Hepatocyte (in vitro differentiated cells): ENCODE measurements around the gene NPLOC4. TPM values are rescaled to one million over a fixed set of nuclear protein-coding genes. Genes with fewer than 3 reads are reported as not detected.

Experiments
- DNase-seq: peaks from one replicate; pipeline ENCODE4 v3.0.0-alpha.2; 2016; ENCODE audit warnings: low spot score
- H2AFZ ChIP-seq: fragments of 200-600 bp; sonication (generic); 2 replicates; pipeline ENCODE4 v1.6.0; 2016; ENCODE audit warnings: antibody characterized with exemption, mild to moderate bottlenecking
- H3K27ac ChIP-seq: fragments of 200-600 bp; sonication (generic); 2 replicates; pipeline ENCODE4 v1.5.1; 2016; ENCODE audit warnings: mild to moderate bottlenecking
- H3K27me3 ChIP-seq: fragments of 200-600 bp; sonication (generic); 2 replicates; pipeline ENCODE4 v1.6.1; 2016
- H3K36me3 ChIP-seq: fragments of 200-600 bp; sonication (generic); replicated peaks from 2 replicates; pipeline ENCODE4 v1.5.1; 2016; ENCODE audit warnings: low read depth; ENCODE audit not compliant: insufficient read depth
- H3K4me1 ChIP-seq: fragments of 200-600 bp; sonication (generic); 2 replicates; pipeline ENCODE4 v1.5.1; 2016; ENCODE audit warnings: mild to moderate bottlenecking, moderate library complexity; ENCODE audit not compliant: insufficient read depth
- H3K4me2 ChIP-seq: fragments of 200-600 bp; sonication (generic); 2 replicates; pipeline ENCODE4 v1.6.0; 2016
- H3K4me3 ChIP-seq: fragments of 200-600 bp; sonication (generic); 2 replicates; pipeline ENCODE4 v1.5.1; 2016; ENCODE audit warnings: mild to moderate bottlenecking
- H3K79me2 ChIP-seq: fragments of 200-600 bp; sonication (generic); 2 replicates; pipeline ENCODE4 v1.6.0; 2017; ENCODE audit warnings: mild to moderate bottlenecking
- H3K9me2 ChIP-seq: fragments of 200-600 bp; sonication (generic); replicated peaks from 2 replicates; pipeline ENCODE4 v1.6.0; 2017; ENCODE audit warnings: mild to moderate bottlenecking; ENCODE audit not compliant: insufficient read depth
- H3K9me3 ChIP-seq: fragments of 200-600 bp; sonication (generic); 2 replicates; pipeline ENCODE4 v1.5.1; 2016; ENCODE audit warnings: low read depth, mild to moderate bottlenecking
- H4K20me1 ChIP-seq: fragments of 200-600 bp; sonication (generic); 2 replicates; pipeline ENCODE4 v1.6.0; 2016; ENCODE audit warnings: mild to moderate bottlenecking; ENCODE audit not compliant: insufficient read depth, poor library complexity, severe bottlenecking
- CTCF ChIP-seq: fragments of 200-600 bp; sonication (generic); IDR thresholded peaks from 2 replicates; pipeline ENCODE4 v1.5.1; 2016; ENCODE audit warnings: antibody characterized with exemption, mild to moderate bottlenecking; ENCODE audit not compliant: poor library complexity
- EZH2 ChIP-seq: fragments of 200-600 bp; sonication (generic); IDR thresholded peaks from 2 replicates; pipeline ENCODE4 v1.6.1; 2016; ENCODE audit warnings: antibody characterized with exemption, mild to moderate bottlenecking, borderline replicate concordance
- EZH2phosphoT487 ChIP-seq: fragments of 200-600 bp; sonication (generic); IDR thresholded peaks from one replicate; pipeline ENCODE4 v1.6.1; 2018; ENCODE audit warnings: antibody characterized with exemption, mild to moderate bottlenecking, low read depth, moderate library complexity; ENCODE audit not compliant: unreplicated experiment, severe bottlenecking
- WGBS: methylation state at CpG from one replicate; pipeline ENCODE4 v1.1.6; 2016; ENCODE audit warnings: low lambda C conversion rate; ENCODE audit errors: missing lambda C conversion rate; 5-methylcytosine and 5-hydroxymethylcytosine counted together
- polyA plus RNA-seq: library from polyadenylated mRNA; unstranded; fragments of >200 nt; fragmentation: Nextera tagmentation; extraction: Ambion mirVana; gene quantifications from 2 replicates; pipeline ENCODE4 v1.2.1, GENCODE V29; 2016
- total RNA-seq: library from RNA; depleted of rRNA; stranded (reverse); fragments of >200 nt; gene quantifications from 2 replicates; pipeline ENCODE4 v1.2.3, GENCODE V29; 2014

NPLOC4 gene
- total and polyA plus RNA-seq, 2 experiments from 2014 or later: 53.7 to 54.6 TPM

GRCh38 chr17:81609541-81610311, 27.2 kb downstream of the NPLOC4 start:
- H3K36me3 ChIP-seq: no peaks in the 10 kb centered on the region
- peaks cover 25% of the 10 kb centered on the region for H3K79me2 ChIP-seq
- H3K4me3 ChIP-seq: no peak overlapping the region
- H3K27me3 ChIP-seq: no peaks in the 10 kb centered on the region
- peak; percentile 22 for DNase-seq
- no peak overlapping the region for H2AFZ ChIP-seq
- no peaks in the 10 kb centered on the region for H3K4me1 ChIP-seq
- no peak overlapping the region for H3K27ac ChIP-seq
- H3K9me2 ChIP-seq: no peaks in the 10 kb centered on the region
- 84% methylated on average over 19 of the region's 19 CpGs for WGBS
- H3K4me2 ChIP-seq: no peak overlapping the region
- H4K20me1 ChIP-seq: peaks cover 12% of the 10 kb centered on the region
- H3K9me3 ChIP-seq: no peaks in the 10 kb centered on the region
- no peak for TF ChIP-seq EZH2
- no peak for TF ChIP-seq CTCF
- TF ChIP-seq EZH2phosphoT487: no peak

GRCh38 chr17:81608605-81609004, 28.3 kb downstream of the NPLOC4 start:
- Histone ChIP-seq H3K27ac (no peak overlapping the region), H3K4me1 (no peaks in the 10 kb centered on the region), H3K9me3 (no peaks in the 10 kb centered on the region), H2AFZ (no peak overlapping the region), H3K27me3 (no peaks in the 10 kb centered on the region), H3K4me3 (no peak overlapping the region), H4K20me1 (peaks cover 5% of the 10 kb centered on the region), H3K36me3 (no peaks in the 10 kb centered on the region), H3K4me2 (no peak overlapping the region), H3K9me2 (no peaks in the 10 kb centered on the region), H3K79me2 (peaks cover 16% of the 10 kb centered on the region)
- DNase-seq: no peak
- WGBS: 96% methylated on average over 13 of the region's 13 CpGs
- TF ChIP-seq CTCF (no peak), EZH2phosphoT487 (no peak), EZH2 (no peak)

DNA sequence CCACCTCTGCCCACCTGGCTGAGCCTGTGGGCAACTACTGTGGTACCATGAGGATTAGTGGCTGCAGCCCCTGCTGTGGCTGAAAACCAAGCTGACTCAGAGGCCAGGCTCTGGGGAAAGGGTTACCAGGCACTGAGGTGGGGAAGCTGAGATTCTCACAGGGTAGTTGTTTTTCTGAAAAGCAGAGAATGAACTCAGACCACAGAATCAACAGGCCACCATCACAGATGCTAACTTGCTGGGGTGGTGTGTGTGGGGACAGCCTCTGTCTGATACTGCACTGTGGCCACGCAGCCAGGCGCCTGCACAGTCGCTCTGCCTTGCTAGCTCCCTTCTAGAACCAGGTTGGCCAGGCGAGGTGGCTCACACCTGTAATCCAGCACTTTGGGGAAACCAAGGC, 28.8 kb downstream of the NPLOC4 start:
- Histone ChIP-seq H3K4me1 (no peaks in the 10 kb centered on the region), H3K36me3 (no peaks in the 10 kb centered on the region)
- WGBS: 100% methylated on average over 4 of the region's 4 CpGs

More for the DNA sequence above, 28.8 kb downstream of the NPLOC4 start:
- H3K4me2 ChIP-seq: no peak overlapping the region
- no peak for TF ChIP-seq EZH2phosphoT487
- no peak for TF ChIP-seq CTCF
- no peak for TF ChIP-seq EZH2
- H2AFZ ChIP-seq: no peak overlapping the region
- no peaks in the 10 kb centered on the region for H3K9me3 ChIP-seq
- no peaks in the 10 kb centered on the region for H3K9me2 ChIP-seq
- no peaks in the 10 kb centered on the region for H3K27me3 ChIP-seq
- H4K20me1 ChIP-seq: no peaks in the 10 kb centered on the region
- H3K4me3 ChIP-seq: no peak overlapping the region
- no peak for DNase-seq
- no peak overlapping the region for H3K27ac ChIP-seq
- H3K79me2 ChIP-seq: peaks cover 11% of the 10 kb centered on the region
